Pons (tissue), 1 donor: ENCODE measurements around the gene KLF14.
A peak's percentile ranks its signal among the peaks of the same experiment; 100 is the strongest.
"Not testable (repeated sequence)": the region's sequence is repeated elsewhere in the genome, so short reads cannot be mapped to it uniquely, and the experiment has no call there.

Source experiments
- DNase-seq: peaks from one replicate; pipeline ENCODE4 v3.0.0-alpha.2; 2016; ENCODE audit warnings: low spot score

Gene KLF14

GRCh38 chr7:130712416-130712815 is 21.6 kb downstream of the KLF14 start:
- no peak for DNase-seq

- no peak for DNase-seq
Measured at GRCh38 chr7:130708766-130709165, 25.2 kb downstream of the KLF14 start.

GRCh38 chr7:130708001-130708400 is 26.0 kb downstream of the KLF14 start:
- DNase-seq = no peak

- no peak for DNase-seq
Measured at GRCh38 chr7:130703851-130704250, 30.2 kb downstream of the KLF14 start.

- DNase-seq = no peak
Measured at GRCh38 chr7:130701650-130702049, 32.4 kb downstream of the KLF14 start.

- DNase-seq = no peak
Measured at GRCh38 chr7:130700760-130701159, 33.2 kb downstream of the KLF14 start.

- no peak for DNase-seq
Measured at GRCh38 chr7:130699686-130700085, 34.3 kb downstream of the KLF14 start.

- no peak for DNase-seq
Measured at GRCh38 chr7:130697820-130698219, 36.2 kb downstream of the KLF14 start.

- peak; percentile 32 for DNase-seq
Measured at GRCh38 chr7:130695840-130696239, 38.2 kb downstream of the KLF14 start.

GRCh38 chr7:130692396-130692795 is 41.6 kb downstream of the KLF14 start:
- not testable (repeated sequence) for DNase-seq

GRCh38 chr7:130689683-130690082 is 44.3 kb downstream of the KLF14 start:
- no peak for DNase-seq

GRCh38 chr7:130683026-130683425 is 51.0 kb downstream of the KLF14 start:
- DNase-seq = no peak
